Activated naive CD8-positive, alpha-beta T cell treated with anti-CD3 and anti-CD28 coated beads, Interleukin-2, amount 50 U/mL, for 16 hours (primary cell): ENCODE results near the gene FERMT1.
"Not testable (repeated sequence)": the region's sequence is repeated elsewhere in the genome, so short reads cannot be mapped to it uniquely, and the experiment has no call there.

Experiments
- DNase-seq: peaks from one replicate; pipeline ENCODE4 v3.0.0-alpha.2; 2020; ENCODE audit warnings: low read depth, low spot score

Gene FERMT1

GRCh38 chr20:6116758-6117157 is 6.1 kb downstream of the FERMT1 start:
- DNase-seq: no peak

GRCh38 chr20:6115221-6115895 is 7.5 kb downstream of the FERMT1 start:
- DNase-seq: no peak

- no peak for DNase-seq
Observed at GRCh38 chr20:6114696-6115095, 8.1 kb downstream of the FERMT1 start.

DNA sequence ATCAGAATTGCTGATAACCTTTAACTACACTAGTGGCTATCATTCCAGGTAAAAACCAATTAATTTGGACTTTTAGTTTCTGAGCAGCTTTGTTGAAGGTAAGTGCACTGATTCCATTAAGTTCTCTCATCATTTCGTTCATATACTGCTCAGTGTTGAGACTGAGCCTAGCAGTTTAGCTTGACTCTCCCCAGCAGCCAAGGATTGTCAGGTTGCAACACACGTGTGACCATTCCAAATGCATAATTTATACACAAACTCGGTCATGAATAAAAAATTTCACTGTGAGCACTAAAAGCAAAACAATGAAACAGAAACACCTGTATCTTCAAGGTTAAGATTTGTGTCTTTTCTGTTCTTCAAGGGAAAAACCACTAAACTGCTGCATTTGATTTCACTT is 8.9 kb downstream of the FERMT1 start:
- DNase-seq: no peak

GRCh38 chr20:6112965-6113364 is 9.9 kb downstream of the FERMT1 start:
- not testable (repeated sequence) for DNase-seq

DNA sequence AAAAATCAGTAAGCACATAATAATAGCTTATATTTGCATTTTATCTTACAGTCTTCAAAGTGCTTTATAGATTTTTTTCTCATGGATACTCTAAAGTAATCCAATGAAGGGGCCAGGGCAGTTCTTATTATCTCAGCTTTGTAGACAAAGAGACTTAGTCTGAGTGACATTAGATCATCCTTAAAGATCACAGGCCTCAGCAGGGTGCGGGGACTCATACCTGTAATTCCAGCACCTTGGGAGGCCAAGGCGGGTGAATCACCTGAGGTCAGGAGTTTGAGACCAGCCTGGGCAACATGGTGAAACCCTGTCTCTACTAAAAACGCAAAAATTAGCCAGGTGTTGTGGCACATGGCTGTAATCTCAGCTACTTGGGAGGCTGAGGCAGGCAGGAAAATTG is 14.5 kb downstream of the FERMT1 start:
- no peak for DNase-seq

DNA sequence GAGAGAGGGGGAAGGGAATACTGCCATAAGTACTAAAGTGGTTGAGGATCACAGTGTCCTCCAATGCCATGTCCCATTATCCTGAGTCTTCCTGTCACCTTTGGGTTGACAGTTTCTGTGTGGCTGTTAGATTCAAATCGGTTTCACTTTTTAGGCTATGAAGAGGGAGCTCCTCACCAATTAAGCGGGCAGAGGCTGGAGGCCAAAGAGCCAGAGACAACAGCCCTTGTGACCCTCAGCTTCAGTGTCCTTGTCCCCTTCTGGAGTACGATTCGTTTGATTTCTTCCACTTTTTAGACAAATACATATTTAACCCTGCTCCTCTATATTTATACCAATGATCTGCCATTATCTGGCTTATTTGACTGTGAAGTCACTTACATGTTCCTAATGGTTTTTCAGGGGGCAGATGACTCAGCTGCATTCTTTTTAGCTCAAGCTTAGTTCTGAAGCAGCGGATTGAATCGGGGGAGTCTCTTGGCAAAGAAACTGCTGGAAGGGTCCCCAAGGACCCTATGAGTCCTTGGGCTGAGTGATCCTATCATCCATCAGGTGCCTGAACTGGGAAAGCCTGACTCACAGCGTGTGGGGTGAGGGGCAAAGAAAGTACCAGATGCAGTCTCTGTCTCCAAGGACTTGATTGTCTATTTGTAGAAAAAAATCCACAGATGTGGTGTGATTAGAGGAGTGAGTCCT is 18.2 kb downstream of the FERMT1 start:
- DNase-seq: no peak

GRCh38 chr20:6103301-6103700 is 19.5 kb downstream of the FERMT1 start:
- no peak for DNase-seq

- DNase-seq: no peak
Observed at GRCh38 chr20:6101346-6101745, 21.5 kb downstream of the FERMT1 start.

DNA sequence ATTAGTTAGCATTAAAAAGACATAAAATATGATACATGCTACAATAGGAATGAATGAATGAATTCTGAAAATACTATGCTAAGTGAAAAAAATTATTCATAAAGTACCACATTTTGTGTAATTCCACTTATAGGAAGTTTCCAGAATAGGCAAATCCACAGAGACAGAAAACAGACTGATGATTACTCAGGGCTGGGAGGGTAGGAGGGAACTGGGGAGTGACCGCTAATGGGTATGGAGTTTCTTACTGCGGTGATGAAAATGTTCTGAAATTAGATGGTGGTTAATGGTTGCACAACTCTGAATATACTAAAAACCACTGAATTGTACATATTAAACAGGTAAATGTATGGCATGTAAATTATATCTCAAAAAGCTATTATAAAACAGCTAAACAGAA is 22.6 kb downstream of the FERMT1 start:
- no peak for DNase-seq

DNA sequence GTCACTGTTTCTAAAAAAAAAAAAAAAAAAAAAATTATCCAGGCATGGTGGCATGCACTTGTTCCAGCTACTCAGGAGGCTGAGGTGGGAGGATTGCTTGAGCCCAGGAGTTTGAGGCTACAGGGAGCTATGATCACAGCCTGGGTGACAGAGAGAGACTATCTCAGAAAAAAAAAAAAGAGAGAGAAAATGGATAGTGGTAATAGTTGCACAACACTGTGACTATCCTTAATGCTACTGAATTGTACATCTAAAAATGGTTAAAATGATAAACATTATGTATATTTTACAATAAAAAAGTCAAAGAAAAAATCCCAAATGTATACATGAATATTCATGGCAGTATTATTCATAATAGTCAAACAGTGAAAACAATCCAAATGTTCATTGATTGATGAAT is 23.0 kb downstream of the FERMT1 start:
- no peak for DNase-seq

DNA sequence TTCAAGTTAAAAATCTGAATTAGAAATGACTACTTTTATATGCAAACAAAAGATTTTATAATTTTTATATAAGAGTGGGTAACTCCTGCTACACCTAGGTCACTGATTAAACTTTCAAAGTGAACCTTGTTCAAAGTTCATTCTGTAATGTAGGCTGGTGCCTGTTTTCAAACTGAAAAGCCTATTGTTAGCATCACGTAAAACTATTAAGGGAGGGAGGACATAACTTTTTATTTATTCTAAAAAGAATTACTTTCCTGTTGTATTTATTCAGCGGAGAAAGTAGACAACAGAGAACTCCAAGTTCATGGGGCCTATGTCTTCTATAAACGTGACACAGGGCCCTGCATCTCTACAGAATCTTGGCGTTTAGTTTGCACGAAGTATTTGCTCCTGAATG is 27.4 kb downstream of the FERMT1 start:
- no peak for DNase-seq

GRCh38 chr20:6094565-6094964 is 28.3 kb downstream of the FERMT1 start:
- no peak for DNase-seq

DNA sequence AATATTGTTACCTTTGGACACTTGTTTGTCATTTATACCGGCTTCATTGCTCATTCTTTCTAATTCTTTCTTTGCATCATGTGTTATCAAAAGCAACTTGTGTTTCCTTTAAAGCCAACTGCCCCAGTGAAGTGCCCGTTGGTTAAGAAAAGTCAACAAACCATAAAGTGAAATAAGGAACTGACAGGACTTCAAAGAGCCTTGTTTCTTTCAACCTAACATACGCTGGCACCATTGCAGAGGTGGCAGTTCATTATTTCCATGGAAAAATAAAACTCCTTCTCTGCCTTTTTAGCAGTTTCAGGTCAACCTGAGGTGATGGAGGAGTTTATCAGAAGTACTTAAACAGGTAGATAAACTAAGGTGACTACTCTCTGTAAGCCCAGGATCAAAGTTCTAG is 28.8 kb downstream of the FERMT1 start:
- DNase-seq: no peak

DNA sequence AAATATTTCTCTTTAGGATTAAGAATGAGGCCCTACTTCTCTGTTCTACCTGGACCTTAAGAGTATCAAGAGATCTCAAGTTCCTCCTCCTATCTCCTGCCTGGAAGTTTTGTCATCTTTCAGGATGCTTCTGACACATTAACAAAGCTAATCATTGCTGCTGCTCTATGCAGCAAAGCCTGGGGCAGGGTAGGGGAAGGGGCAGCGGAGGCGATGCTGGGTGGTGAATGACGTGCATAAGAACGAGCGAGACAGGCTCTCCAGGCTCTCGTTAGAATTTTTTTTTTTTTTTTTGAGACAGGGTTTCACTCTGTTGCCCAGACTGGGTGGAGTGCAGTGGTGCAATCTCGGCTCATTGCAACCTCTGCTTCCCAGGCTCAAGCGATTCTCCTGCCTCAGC is 31.2 kb downstream of the FERMT1 start:
- no peak for DNase-seq

DNA sequence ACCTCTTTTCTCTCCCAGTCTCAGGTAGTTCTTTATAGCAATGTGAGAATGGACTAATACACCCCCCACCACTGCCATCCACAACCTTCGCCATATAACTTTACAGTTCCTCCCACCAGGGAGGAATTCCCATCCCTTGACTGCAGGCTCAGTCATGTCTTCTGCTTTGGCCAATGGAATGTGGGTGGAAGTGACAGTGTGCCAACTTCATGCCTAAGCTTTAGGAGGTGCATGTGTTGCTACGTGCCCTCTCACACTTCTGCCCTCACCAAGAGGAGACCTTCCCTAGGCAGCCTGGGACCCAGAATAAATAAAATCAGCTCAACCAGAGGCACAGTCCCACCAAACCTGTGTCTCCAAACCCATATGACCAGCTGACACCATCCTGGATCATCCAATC is 36.0 kb downstream of the FERMT1 start:
- DNase-seq: no peak

DNA sequence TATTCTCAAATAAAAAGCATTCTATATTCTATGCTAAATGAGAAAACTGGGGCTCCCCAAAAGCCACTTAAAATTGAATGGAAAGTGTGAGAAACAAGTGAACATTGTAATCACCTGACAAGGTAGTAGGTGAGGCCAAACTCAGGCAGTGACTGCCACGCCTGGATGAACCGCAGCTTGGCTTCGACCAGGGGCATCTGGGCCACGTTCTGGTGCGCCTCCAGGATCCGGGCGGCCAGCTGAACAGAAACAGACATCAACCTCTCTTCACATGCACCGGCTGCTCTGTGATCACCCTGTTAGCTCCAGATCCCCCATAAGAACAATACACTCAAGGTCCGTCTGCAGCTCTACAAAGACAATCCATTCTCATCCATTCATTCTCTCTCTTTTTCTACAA is 38.9 kb downstream of the FERMT1 start:
- DNase-seq: no peak

- DNase-seq: no peak
Observed at GRCh38 chr20:6081236-6081635, 41.6 kb downstream of the FERMT1 start.

- no peak for DNase-seq
Observed at GRCh38 chr20:6079016-6079415, 43.8 kb downstream of the FERMT1 start.

DNA sequence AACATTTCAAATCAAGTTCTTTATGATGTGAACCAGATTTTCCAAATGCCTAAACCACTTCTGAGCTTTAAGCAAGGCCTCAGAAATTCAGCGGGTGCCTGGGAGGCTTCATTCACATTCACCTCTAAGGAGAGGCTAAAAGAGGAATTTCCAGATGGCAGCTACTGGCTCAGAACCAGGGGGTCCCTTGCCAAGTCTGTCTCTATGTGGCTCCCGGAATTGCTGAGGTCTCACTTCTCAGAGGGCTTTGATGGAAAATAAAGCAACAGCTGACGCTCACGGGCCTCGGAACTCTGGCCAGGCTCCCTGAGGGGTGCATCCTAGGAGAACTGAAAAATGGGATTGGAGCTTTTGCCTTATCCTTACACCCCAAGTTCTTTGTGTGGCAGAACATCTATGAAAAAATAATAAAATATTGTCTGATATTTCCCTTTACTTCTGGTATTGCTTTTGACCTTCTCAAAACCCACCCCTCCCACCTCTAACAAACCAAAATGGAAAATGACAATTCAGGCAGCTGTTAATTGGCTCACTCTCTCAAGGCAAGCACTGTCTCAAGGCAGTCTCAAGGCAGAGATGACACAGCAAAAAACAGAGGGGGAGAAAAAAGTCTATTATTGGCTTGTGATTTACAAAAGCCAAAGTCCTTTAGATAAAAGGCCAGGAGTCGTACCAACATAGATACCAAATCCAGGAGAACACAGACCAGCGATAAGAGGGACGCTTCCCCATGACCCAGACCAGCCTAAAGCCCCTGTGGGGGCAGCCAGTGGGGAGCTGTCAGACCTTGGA is 47.2 kb downstream of the FERMT1 start:
- DNase-seq: no peak

GRCh38 chr20:6074784-6075183 is 48.0 kb downstream of the FERMT1 start:
- no peak for DNase-seq

DNA sequence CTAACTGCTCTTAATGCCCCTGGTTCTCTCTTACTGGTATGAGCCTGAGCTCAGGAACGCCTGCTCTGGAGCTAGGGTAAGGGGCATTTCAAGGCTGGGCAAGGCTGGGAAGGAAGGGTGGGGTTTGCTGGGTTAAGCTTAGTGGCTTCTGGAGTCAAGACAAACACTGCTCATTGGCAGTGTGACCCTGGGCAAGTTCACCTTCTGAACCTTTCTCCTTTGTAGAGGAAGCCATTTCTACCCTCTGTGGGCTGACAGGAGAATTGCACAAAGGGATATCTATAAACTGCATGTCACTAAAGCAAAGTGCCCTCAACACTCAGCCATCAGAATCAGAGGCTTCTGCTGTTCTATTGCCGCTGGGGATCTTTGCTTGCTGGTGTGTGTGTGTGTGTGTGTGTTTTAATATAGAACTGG is 48.7 kb downstream of the FERMT1 start:
- no peak for DNase-seq
